HG03103 (cell line): ENCODE measurements around the gene DENND1A.
"Not testable (repeated sequence)": the region's sequence is repeated elsewhere in the genome, so short reads cannot be mapped to it uniquely, and the experiment has no call there.

ENCODE experiments used
- ATAC-seq: cut with Tn5 transposase; IDR thresholded peaks from one replicate; pipeline ENCODE4 v1.9.1; 2021; ENCODE audit warnings: low read depth; ENCODE audit not compliant: unreplicated experiment

The DENND1A gene

DNA sequence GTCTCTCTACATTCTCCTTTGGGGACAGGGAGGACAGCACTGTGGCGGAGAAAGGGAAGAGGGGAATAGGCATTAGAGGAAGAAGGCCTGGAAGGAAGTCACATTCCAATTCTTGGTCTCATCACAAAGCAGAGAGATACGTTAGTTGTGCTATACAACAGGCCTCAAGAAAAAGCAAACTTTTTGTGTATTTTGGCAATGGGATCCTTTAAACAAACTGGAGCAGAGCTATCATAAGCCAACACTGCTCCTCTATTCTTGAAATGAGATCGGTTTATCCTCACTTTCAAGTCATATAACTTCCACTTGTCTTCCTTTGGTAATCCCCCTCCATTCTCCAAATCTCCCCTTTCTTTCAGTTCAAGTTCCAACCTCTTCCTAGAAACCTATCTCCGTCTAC lies 6.5 kb downstream of the DENND1A start:
- no peak for ATAC-seq

GRCh38 chr9:123922911-123923310 lies 7.0 kb downstream of the DENND1A start:
- no peak for ATAC-seq

- ATAC-seq, result no peak
These were observed 7.5 kb downstream of the DENND1A start for GRCh38 chr9:123922431-123922830.

GRCh38 chr9:123914517-123915196 lies 15.3 kb downstream of the DENND1A start:
- no peak for ATAC-seq

DNA sequence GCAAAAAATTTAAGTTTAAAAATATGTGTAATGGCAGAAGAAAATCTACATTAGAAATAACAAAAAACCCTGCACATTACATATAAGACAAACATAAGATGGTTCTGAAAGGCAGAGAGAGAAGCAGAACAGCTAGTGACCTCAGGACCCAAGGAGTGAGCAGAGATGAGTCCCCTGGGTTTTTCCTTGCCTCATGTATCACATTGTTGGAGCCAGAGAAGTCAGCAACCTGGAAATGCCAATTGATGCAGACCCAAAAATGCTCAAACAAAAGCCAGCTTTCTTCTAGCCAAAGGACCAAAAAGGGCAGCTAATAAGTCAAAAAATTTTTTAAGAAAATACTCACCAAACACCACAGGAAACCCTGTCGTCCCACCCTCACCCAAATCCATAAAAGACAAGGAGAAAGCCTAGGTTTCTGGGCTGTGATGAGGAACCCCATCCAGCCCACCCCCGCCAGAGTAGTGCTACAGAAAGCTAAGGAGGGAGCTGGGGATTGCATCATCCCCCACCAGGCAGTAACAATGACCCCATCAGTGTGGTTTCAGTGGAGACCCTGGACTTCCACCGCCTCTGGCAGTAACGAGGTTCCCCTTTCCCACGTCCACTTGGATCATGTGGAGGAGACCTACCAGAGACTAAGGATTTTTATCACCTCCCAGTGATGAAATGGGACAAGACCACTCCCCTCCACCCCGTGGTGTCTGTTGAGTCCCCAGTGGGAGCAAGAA lies 17.6 kb downstream of the DENND1A start:
- no peak for ATAC-seq

- ATAC-seq, result no peak
These were observed 18.9 kb downstream of the DENND1A start for GRCh38 chr9:123911024-123911423.

DNA sequence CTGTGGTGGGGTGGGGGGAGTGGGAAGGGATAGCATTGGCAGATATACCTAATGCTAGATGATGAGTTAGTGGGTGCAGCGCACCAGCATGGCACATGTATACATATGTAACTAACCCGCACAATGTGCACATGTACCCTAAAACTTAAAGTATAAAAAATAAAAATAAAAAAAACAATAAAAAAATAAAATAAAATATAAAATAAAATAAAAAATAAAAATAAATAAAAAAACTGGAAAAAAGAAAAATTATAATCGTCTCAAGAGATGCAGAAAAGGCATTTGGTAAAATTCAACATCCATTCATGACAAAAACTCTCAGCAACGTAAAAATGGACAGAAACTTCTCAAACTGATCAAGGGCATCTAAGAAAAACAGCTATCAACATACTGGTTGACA lies 20.7 kb downstream of the DENND1A start:
- not testable (repeated sequence) for ATAC-seq

- not testable (repeated sequence) for ATAC-seq
These were observed 26.4 kb downstream of the DENND1A start for GRCh38 chr9:123903550-123903949.

- ATAC-seq, result no peak
These were observed 35.1 kb downstream of the DENND1A start for GRCh38 chr9:123894822-123895221.

DNA sequence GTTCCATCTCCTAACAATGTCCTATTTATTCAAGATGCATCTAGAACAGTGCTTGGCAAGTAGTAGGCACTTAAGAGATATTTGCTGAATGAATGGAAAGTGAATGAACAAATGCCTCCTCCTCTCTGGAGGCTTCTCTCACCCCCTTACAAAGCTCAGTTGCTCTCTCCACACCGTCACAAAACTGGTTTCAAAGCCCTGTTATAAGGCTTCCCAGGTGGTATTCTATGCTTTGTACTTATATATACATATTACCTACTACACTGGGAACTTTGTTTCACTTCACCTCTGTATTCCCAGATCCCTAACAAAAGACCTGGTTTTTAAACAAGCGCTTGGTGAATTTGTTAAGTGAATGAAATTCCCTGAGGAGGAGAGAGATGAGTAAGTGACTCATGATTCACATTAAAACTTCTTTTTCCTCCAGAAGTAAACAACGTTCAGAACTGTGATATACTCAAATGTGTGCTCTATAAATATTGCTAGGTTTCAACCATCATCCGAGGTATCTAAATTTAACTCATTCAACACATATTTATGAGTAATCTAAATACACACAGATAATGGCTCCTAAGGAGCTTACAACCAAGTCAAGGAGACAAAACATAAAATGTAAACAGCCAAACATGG lies 36.0 kb downstream of the DENND1A start:
- ATAC-seq, result no peak

DNA sequence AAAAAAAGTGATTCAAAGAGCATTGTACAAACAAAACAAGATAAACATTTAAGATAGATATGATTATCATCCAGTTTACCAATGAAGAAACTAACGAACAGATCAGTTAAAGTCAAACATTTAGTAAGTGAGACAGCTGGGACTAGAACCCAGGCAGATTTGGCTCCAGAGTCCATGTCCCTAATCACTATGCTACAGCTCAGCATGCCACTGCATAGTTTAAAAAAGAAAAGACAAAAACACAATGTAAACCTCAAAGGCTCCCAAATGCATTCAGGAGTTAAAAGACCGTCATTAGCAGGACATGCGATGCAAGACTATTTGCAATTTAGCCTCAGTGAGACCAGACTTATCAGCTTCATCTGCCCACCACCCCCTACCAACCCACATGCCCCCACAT lies 36.8 kb downstream of the DENND1A start:
- ATAC-seq, result no peak

- ATAC-seq, result no peak
These were observed 42.1 kb downstream of the DENND1A start for GRCh38 chr9:123887837-123888236.

DNA sequence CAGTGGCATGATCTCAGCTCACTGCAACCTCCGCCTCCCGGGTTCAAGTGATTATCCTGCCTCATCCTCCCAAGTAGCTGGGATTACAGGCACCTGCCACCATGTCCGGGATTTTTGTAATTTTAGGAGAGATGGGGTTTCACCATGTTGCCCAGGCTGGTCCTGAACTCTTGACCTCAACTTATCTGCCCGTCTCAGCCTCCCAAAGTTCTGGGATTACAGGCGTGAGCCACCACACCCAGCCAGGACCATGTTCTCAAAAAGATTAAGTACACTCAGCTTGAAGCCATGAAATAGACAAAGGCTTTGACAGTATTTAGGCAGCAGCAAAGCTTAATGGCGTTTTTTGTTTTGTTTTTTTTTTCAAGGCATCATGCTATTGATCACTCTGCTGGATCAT lies 44.1 kb downstream of the DENND1A start:
- not testable (repeated sequence) for ATAC-seq

DNA sequence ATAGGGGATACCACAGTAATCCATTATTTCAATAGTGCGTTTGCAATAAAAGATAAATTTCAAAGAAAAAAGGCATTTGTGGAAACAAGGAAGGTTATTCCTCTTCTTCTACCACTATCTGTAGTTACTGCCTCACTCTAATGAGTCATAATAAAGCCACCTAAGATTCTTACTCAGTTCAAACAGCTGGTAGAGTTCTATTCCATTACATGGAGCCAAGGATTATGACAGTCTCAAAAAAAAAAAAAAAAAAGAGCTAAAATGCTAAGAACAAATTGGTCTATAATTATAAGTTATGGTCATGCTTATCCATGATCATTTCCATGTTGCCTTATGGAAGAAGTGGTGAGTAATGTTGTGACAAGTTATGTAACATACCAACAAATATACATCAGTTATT lies 46.3 kb downstream of the DENND1A start:
- no peak for ATAC-seq

DNA sequence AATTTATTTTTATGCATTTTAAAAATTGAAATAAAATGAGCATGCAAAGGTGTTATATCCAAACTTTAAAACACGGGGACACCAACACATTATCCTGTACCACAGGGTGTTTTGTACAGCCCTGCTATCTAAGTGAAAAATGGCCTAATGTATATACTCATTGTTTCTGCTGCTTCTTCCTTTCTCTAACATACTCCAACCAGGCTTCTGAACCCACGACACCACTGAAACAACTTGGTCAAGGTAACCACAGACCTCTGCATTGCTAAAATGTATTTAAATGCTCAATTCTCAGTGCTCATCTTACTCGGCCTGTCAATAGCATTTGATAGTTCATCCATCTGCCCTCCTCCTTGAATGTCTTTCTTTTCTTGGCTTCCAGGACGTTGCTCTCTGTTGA lies 48.3 kb downstream of the DENND1A start:
- ATAC-seq, result no peak

GRCh38 chr9:123880420-123880819 lies 49.5 kb downstream of the DENND1A start:
- ATAC-seq, result no peak

DNA sequence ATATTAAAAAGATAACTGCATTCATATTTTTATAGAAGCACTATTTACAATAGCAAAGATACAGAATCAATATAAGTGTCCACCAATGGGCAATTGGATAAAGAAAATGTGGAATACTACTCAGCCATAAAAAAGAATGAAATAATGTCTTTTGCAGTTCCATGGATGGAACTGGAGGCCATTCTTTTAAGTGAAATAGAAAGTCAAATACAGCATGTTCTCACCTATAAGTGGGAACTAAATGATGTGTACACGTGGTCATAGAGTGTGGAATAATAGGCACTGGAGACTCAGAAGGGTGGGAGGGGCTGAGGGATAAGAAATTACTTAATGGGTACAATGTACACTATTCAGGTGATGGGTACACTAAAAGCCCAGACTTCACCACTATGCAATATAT lies 53.2 kb downstream of the DENND1A start:
- ATAC-seq, result no peak

DNA sequence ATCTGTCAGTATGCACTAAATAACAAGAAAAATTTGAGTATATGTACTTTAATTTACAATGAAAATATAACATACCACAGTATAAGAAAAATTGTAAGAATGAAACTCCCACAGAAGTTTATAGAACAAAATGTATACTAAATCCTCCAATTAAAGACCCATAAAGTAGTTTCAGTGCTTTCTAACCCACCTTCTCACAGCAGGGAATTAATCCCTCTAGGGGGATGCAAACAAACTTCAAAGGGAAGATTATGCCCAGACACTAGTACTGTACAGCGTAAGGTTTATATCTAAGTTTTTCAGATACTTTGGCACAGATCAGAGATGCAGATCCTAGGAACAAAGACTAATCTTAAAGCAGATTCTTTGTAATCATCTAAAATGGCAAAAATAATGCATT lies 57.2 kb downstream of the DENND1A start:
- ATAC-seq, result no peak

DNA sequence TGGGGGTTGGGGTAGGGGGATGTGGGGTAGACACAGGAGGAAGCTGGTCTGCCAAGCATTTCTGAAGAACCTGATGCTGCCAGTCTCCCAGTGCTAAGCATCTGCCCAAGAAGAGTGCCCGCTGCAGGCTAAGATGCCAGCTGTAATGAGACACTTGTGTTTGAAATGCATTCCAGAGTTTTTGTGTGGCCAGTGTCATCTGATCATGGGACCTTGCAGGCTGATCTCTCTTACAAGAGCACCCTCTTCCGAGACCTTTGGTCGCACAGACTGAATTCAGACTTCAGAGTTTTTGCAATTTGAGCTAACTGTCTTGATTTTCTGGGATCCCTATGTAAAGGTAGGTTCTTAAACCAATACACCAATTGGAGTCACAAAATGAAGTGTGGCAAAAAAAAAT lies 58.1 kb downstream of the DENND1A start:
- ATAC-seq, result no peak

DNA sequence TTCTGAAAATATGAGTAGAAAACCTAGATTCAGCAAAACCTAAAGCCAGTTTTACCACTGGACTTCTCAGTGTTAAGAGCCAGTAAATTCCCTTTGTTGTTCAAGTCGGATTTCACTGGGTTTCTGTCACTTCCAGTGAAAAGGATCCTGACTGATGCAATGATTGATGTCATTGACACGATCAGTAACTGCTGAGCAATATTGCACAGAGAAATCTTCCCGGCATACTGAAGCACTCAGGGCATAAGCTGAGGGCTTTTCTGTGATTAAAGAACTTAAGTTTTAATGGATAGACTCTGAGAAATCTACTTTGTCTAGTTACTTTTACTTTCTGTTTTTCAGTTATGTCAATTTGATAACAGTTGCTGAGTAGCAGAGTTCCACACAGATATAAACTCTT lies 61.9 kb downstream of the DENND1A start:
- ATAC-seq, result no peak

DNA sequence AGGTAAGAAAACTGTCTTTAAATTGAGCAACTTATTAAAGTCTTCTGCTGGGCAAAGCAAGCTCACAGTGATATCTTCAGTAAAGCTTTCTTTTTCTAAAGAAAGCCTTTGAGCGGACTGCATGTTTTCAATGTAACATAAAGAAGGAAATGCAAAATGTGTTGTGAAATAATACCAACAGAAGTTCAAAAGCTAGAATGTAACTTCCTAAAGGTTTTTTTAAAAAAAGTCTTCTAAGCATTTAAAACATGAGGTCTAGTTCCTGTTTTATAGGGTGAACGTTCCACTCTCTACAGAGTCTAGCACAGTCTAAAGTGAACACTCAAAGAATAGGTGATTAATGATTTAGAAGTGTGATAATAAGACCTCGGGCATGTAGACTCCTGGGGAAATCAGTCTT lies 62.9 kb downstream of the DENND1A start:
- ATAC-seq, result no peak

GRCh38 chr9:123866497-123866896 lies 63.4 kb downstream of the DENND1A start:
- no peak for ATAC-seq
